ENCODE data around the gene FMN1. TPM values are rescaled to one million over a fixed set of nuclear protein-coding genes. Genes with fewer than 3 reads are reported as not detected.

Gene FMN1
- polyA plus RNA-seq, 3 donors = 0.28 to 3.7 (median 0.34) TPM

GRCh38 chr15:32853592-32853991 is 340.9 kb downstream of the FMN1 start:
- peaks cover 0 to 1% (median 0%) of the 10 kb centered on the region in 7 donors for H3K9me3 Mint-ChIP-seq
- no peak overlapping the region for H3K27ac Mint-ChIP-seq
- H3K36me3 Mint-ChIP-seq = peaks cover 0 to 20% of the 10 kb centered on the region in 2 donors
- no peak overlapping the region for H3K4me3 Mint-ChIP-seq
- Histone ChIP-seq H3K36me3 (replicated peaks in 1 of 2; ENCODE audit: control insufficient read depth in 1 of 2, insufficient read depth in 2 of 2, low read length in 2 of 2) (peaks cover 0 to 23% of the 10 kb centered on the region in 2 donors), H3K27me3 (ENCODE audit: control insufficient read depth in 2 of 2, insufficient read depth in 2 of 2, low read length in 2 of 2) (no peaks in the 10 kb centered on the region), H3K79me2 (ENCODE audit: insufficient read depth, low read length) (no peaks in the 10 kb centered on the region), H3K9me3 (replicated peaks in 1 of 2; ENCODE audit: control insufficient read depth in 1 of 2, insufficient read depth in 1 of 2, low read length in 2 of 2) (no peaks in the 10 kb centered on the region), H2AFZ (ENCODE audit: insufficient read depth, low read depth, low read length, poor library complexity, severe bottlenecking) (no peak overlapping the region), H3K4me3 (replicated peaks in 1 of 3; ENCODE audit: low read depth in 2 of 3, low read length in 3 of 3) (no peak overlapping the region), H3K27ac (ENCODE audit: low read depth in 1 of 2, low read length in 2 of 2) (no peak overlapping the region), H3K4me2 (replicated peaks; ENCODE audit: extremely low read depth, low read length, poor library complexity, severe bottlenecking) (no peak overlapping the region), H3K9ac (ENCODE audit: insufficient read depth, low read length, poor library complexity, severe bottlenecking) (no peak overlapping the region), H3K4me1 (ENCODE audit: control insufficient read depth in 1 of 2, insufficient read depth in 2 of 2, low read length in 2 of 2) (peaks cover 11 to 23% of the 10 kb centered on the region in 2 donors), H4K20me1 (ENCODE audit: insufficient read depth, low read length) (no peaks in the 10 kb centered on the region)
- peaks cover 0 to 2% (median 0%) of the 10 kb centered on the region in 3 donors for H3K27me3 Mint-ChIP-seq (ENCODE audit: low read depth in 3 of 3)
- H3K4me1 Mint-ChIP-seq = peaks cover 17% of the 10 kb centered on the region
- intact Hi-C loops (cut with micrococcal nuclease) = no loop called here
- 100% methylated on average over 1 of the region's 3 CpGs for WGBS (ENCODE audit: insufficient coverage)
- DNase-seq = no peak
- TF ChIP-seq CTCF (IDR thresholded peaks at IDR 0.05) = no peak

GRCh38 chr15:32852771-32853170 is 341.7 kb downstream of the FMN1 start:
- H3K4me1 ChIP-seq (ENCODE audit: control insufficient read depth in 1 of 2, insufficient read depth in 2 of 2, low read length in 2 of 2) = peaks cover 11 to 23% of the 10 kb centered on the region in 2 donors
- H3K27ac ChIP-seq (ENCODE audit: low read depth in 1 of 2, low read length in 2 of 2) = no peak overlapping the region
- peaks cover 0 to 23% of the 10 kb centered on the region in 2 donors for H3K36me3 ChIP-seq (replicated peaks in 1 of 2; ENCODE audit: control insufficient read depth in 1 of 2, insufficient read depth in 2 of 2, low read length in 2 of 2)
- no peak overlapping the region for H3K4me2 ChIP-seq (replicated peaks; ENCODE audit: extremely low read depth, low read length, poor library complexity, severe bottlenecking)
- no peaks in the 10 kb centered on the region for H3K27me3 ChIP-seq (ENCODE audit: control insufficient read depth in 2 of 2, insufficient read depth in 2 of 2, low read length in 2 of 2)
- intact Hi-C loops (cut with micrococcal nuclease) = no loop called here
- no peaks in the 10 kb centered on the region for H3K9me3 ChIP-seq (replicated peaks in 1 of 2; ENCODE audit: control insufficient read depth in 1 of 2, insufficient read depth in 1 of 2, low read length in 2 of 2)
- Mint-ChIP-seq H3K36me3 (peaks cover 0 to 20% of the 10 kb centered on the region in 2 donors), H3K27ac (peak overlapping the region in 2 of 7 donors; percentile 3 to 36), H3K4me1 (peaks cover 17% of the 10 kb centered on the region), H3K27me3 (ENCODE audit: low read depth in 3 of 3) (peaks cover 0 to 2% (median 0%) of the 10 kb centered on the region in 3 donors), H3K4me3 (no peak overlapping the region), H3K9me3 (peaks cover 0 to 1% (median 0%) of the 10 kb centered on the region in 7 donors)
- H3K79me2 ChIP-seq (ENCODE audit: insufficient read depth, low read length) = no peaks in the 10 kb centered on the region
- no peak overlapping the region for H2AFZ ChIP-seq (ENCODE audit: insufficient read depth, low read depth, low read length, poor library complexity, severe bottlenecking)
- H3K9ac ChIP-seq (ENCODE audit: insufficient read depth, low read length, poor library complexity, severe bottlenecking) = no peak overlapping the region
- TF ChIP-seq CTCF (IDR thresholded peaks at IDR 0.05) = no peak
- no peaks in the 10 kb centered on the region for H4K20me1 ChIP-seq (ENCODE audit: insufficient read depth, low read length)
- WGBS (ENCODE audit: insufficient coverage) = 97% methylated on average over 2 of the region's 3 CpGs
- no peak overlapping the region for H3K4me3 ChIP-seq (replicated peaks in 1 of 3; ENCODE audit: low read depth in 2 of 3, low read length in 3 of 3)
- DNase-seq = no peak
